ENCODE results near the gene CAMTA1.

DNA sequence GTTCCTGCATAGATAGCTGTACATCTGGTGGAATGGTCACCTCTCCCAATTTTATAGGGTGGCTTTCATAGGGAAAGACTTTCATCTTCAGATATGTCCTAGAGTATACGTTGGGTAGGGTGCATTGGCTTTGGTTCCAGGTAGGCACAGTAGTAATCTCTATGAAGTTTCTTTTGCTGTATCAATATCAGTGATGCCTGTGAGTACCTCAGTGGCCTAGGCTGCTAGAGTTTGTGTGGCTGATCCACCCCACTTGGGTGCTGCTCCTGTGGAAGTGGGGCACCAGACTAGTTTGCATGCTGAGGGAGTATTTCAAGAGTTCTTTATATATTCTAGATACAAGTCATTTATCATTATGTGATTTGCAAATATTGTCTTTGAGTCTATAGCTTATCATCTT is 615.3 kb downstream of the CAMTA1 start:
- TF ChIP-seq, protein P1, sequence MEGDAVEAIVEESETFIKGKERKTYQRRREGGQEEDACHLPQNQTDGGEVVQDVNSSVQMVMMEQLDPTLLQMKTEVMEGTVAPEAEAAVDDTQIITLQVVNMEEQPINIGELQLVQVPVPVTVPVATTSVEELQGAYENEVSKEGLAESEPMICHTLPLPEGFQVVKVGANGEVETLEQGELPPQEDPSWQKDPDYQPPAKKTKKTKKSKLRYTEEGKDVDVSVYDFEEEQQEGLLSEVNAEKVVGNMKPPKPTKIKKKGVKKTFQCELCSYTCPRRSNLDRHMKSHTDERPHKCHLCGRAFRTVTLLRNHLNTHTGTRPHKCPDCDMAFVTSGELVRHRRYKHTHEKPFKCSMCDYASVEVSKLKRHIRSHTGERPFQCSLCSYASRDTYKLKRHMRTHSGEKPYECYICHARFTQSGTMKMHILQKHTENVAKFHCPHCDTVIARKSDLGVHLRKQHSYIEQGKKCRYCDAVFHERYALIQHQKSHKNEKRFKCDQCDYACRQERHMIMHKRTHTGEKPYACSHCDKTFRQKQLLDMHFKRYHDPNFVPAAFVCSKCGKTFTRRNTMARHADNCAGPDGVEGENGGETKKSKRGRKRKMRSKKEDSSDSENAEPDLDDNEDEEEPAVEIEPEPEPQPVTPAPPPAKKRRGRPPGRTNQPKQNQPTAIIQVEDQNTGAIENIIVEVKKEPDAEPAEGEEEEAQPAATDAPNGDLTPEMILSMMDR (IDR thresholded peaks at IDR 0.05; ENCODE audit: insufficient read depth, low read depth, low read length), result no peak
- TF ChIP-seq EZH2 (IDR thresholded peaks at IDR 0.05; ENCODE audit: insufficient read depth, low read length), result no peak

All from astrocyte (in vitro differentiated cells and primary cell).